Loucy (cell line): Measurements from ENCODE around the gene WNK2.

Experiments
- EZH2phosphoT487 ChIP-seq: fragments of 200-600 bp; IDR thresholded peaks from 2 replicates; pipeline ENCODE4 v1.6.1; 2018; ENCODE audit warnings: antibody characterized with exemption, mild to moderate bottlenecking, moderate library complexity, borderline replicate concordance
- TF ChIP-seq, protein P1 (sequence below): fragments of 200-600 bp; sonication (generic); conservative IDR thresholded peaks from 2 replicates; pipeline ENCODE4 v1.5.1; 2014; ENCODE audit warnings: mild to moderate bottlenecking, antibody characterized with exemption, low read length

- TF ChIP-seq, protein P1, sequence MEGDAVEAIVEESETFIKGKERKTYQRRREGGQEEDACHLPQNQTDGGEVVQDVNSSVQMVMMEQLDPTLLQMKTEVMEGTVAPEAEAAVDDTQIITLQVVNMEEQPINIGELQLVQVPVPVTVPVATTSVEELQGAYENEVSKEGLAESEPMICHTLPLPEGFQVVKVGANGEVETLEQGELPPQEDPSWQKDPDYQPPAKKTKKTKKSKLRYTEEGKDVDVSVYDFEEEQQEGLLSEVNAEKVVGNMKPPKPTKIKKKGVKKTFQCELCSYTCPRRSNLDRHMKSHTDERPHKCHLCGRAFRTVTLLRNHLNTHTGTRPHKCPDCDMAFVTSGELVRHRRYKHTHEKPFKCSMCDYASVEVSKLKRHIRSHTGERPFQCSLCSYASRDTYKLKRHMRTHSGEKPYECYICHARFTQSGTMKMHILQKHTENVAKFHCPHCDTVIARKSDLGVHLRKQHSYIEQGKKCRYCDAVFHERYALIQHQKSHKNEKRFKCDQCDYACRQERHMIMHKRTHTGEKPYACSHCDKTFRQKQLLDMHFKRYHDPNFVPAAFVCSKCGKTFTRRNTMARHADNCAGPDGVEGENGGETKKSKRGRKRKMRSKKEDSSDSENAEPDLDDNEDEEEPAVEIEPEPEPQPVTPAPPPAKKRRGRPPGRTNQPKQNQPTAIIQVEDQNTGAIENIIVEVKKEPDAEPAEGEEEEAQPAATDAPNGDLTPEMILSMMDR, result no peak
- no peak for TF ChIP-seq EZH2phosphoT487
Measured at GRCh38 chr9:93278144-93278543, 94.2 kb downstream of the WNK2 start.
